Type B pancreatic cell (in vitro differentiated cells): Measurements from ENCODE around the gene GAS2L1. TPM values are rescaled to one million over a fixed set of nuclear protein-coding genes. Genes with fewer than 3 reads are reported as not detected.
"Not testable (repeated sequence)": the region's sequence is repeated elsewhere in the genome, so short reads cannot be mapped to it uniquely, and the experiment has no call there.

Experiments
- DNase-seq: peaks from one replicate; pipeline ENCODE4 v3.0.0; 2021; ENCODE audit warnings: mixed read lengths; ENCODE audit not compliant: unreplicated experiment; ENCODE audit errors: extremely low spot score
- H3K27ac Mint-ChIP-seq: 2 replicates; pipeline ENCODE4 v1.8.0; 2021; ENCODE audit warnings: mild to moderate bottlenecking, mixed read lengths
- H3K27me3 Mint-ChIP-seq: 2 replicates; pipeline ENCODE4 v1.8.0; 2021; ENCODE audit warnings: mixed read lengths
- H3K36me3 Mint-ChIP-seq: 2 replicates; pipeline ENCODE4 v1.8.0; 2021; ENCODE audit warnings: mixed read lengths
- H3K4me1 Mint-ChIP-seq: one replicate; pipeline ENCODE4 v1.8.0; 2021; ENCODE audit warnings: mixed read lengths; ENCODE audit not compliant: unreplicated experiment
- H3K4me3 Mint-ChIP-seq: 2 replicates; pipeline ENCODE4 v1.8.0; 2021; ENCODE audit warnings: mild to moderate bottlenecking, mixed read lengths
- H3K9me3 Mint-ChIP-seq: 2 replicates; pipeline ENCODE4 v1.8.0; 2021; ENCODE audit warnings: mixed read lengths
- CTCF ChIP-seq: fragments of 200-600 bp; sonication (generic); conservative IDR thresholded peaks from 2 replicates; pipeline ENCODE4 v1.5.0; 2021; ENCODE audit warnings: antibody characterized with exemption, mild to moderate bottlenecking
- total RNA-seq: library from RNA; stranded (reverse); gene quantifications from 2 replicates; pipeline ENCODE4 v1.2.1, GENCODE V29; 2021; ENCODE audit warnings: low replicate concordance

GAS2L1 gene
- total RNA-seq, 1 donor from 2014 or later = 13.5 TPM

- no peak overlapping the region for H3K27ac Mint-ChIP-seq
- H3K9me3 Mint-ChIP-seq = no peaks in the 10 kb centered on the region
- peaks cover 18% of the 10 kb centered on the region for H3K36me3 Mint-ChIP-seq
- H3K4me3 Mint-ChIP-seq = no peak overlapping the region
- TF ChIP-seq CTCF = no peak
- no peak for DNase-seq
- no peaks in the 10 kb centered on the region for H3K27me3 Mint-ChIP-seq
- H3K4me1 Mint-ChIP-seq = peaks cover 20% of the 10 kb centered on the region
Observed at GRCh38 chr22:29343313-29343805, 36.9 kb downstream of the GAS2L1 start.

- Mint-ChIP-seq H3K4me3 (no peak overlapping the region), H3K36me3 (peaks cover 20% of the 10 kb centered on the region), H3K4me1 (peaks cover 20% of the 10 kb centered on the region), H3K9me3 (no peaks in the 10 kb centered on the region), H3K27me3 (no peaks in the 10 kb centered on the region), H3K27ac (peak overlapping the region; percentile 58)
- no peak for TF ChIP-seq CTCF
- DNase-seq = no peak
Observed at GRCh38 chr22:29344137-29344536, 37.7 kb downstream of the GAS2L1 start.

GRCh38 chr22:29344889-29345288 lies 38.4 kb downstream of the GAS2L1 start:
- not testable (repeated sequence) for H3K4me3 Mint-ChIP-seq, H3K27ac Mint-ChIP-seq, H3K27me3 Mint-ChIP-seq, H3K9me3 Mint-ChIP-seq, DNase-seq
- peaks cover 20% of the 10 kb centered on the region for H3K4me1 Mint-ChIP-seq
- H3K36me3 Mint-ChIP-seq = peaks cover 20% of the 10 kb centered on the region

GRCh38 chr22:29345932-29346331 lies 39.5 kb downstream of the GAS2L1 start:
- H3K9me3 Mint-ChIP-seq = no peaks in the 10 kb centered on the region
- TF ChIP-seq CTCF = no peak
- no peak overlapping the region for H3K4me3 Mint-ChIP-seq
- peaks cover 20% of the 10 kb centered on the region for H3K36me3 Mint-ChIP-seq
- DNase-seq = no peak
- H3K4me1 Mint-ChIP-seq = peaks cover 20% of the 10 kb centered on the region
- no peak overlapping the region for H3K27ac Mint-ChIP-seq
- no peaks in the 10 kb centered on the region for H3K27me3 Mint-ChIP-seq

GRCh38 chr22:29346659-29347058 lies 40.2 kb downstream of the GAS2L1 start:
- peaks cover 20% of the 10 kb centered on the region for H3K4me1 Mint-ChIP-seq
- no peak for TF ChIP-seq CTCF
- peaks cover 23% of the 10 kb centered on the region for H3K36me3 Mint-ChIP-seq
- H3K9me3 Mint-ChIP-seq = no peaks in the 10 kb centered on the region
- H3K27me3 Mint-ChIP-seq = no peaks in the 10 kb centered on the region
- no peak overlapping the region for H3K4me3 Mint-ChIP-seq
- DNase-seq = no peak
- no peak overlapping the region for H3K27ac Mint-ChIP-seq

- Mint-ChIP-seq H3K27me3 (no peaks in the 10 kb centered on the region), H3K27ac (no peak overlapping the region), H3K36me3 (peaks cover 20% of the 10 kb centered on the region), H3K4me1 (peaks cover 15% of the 10 kb centered on the region), H3K9me3 (no peaks in the 10 kb centered on the region), H3K4me3 (no peak overlapping the region)
- DNase-seq = no peak
- no peak for TF ChIP-seq CTCF
Observed at GRCh38 chr22:29348041-29348440, 41.6 kb downstream of the GAS2L1 start.
